ENCODE results near the gene TAS2R20. TPM values are rescaled to one million over a fixed set of nuclear protein-coding genes. Genes with fewer than 3 reads are reported as not detected.

TAS2R20 gene, protein sequence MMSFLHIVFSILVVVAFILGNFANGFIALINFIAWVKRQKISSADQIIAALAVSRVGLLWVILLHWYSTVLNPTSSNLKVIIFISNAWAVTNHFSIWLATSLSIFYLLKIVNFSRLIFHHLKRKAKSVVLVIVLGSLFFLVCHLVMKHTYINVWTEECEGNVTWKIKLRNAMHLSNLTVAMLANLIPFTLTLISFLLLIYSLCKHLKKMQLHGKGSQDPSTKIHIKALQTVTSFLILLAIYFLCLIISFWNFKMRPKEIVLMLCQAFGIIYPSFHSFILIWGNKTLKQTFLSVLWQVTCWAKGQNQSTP
- 1.6 and 8.5 TPM in 2 replicates for total RNA-seq

DNA sequence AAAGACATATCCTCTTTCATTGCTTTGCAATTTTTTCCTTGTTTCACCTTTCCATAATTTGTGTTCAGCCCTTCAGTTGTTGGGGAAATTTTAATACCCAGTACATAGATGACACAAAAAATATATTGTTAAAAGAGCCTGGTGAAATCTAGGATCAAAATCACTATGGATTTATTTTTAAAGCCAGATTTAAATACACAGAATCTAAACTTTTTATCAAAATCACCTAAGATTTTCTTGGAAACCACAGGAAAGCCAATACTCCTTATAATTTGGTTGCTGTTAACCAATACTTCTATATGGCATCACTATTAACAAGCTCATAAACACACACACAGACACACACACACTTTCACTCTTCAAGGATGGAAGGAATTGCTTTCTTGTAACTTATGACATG lies at the start of gene TAS2R20:
Gene TAS2R20, minus strand, starts transcription at position 101 of the 400 bp plus-strand sequence. CDS start 429 bp downstream, outside the sequence.

DNA sequence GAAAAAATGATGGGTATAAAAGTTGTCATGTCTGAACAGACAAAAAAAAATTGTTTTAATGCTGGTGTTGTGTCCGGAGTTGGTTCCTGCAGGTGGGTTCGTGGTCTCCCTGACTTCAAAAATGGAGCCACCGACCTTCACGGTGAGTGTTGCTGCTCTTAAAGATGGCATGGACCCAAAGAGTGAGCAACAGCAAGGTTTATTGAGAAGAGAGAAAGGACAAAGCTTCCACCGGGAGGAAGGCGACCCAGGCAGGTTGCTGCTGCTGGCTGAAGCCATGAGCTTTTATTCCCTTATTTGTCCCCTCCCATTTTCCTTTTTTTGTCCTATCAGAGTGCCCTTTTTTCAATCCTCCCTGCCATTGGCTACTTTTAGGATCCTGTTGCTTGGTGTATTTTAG lies 33.2 kb upstream of the TAS2R20 start, which contains the start of gene TAS2R31:
Gene TAS2R31, minus strand, starts transcription at position 101 of the 400 bp plus-strand sequence. Its CDS starts 72 bp downstream, at position 29.

DNA sequence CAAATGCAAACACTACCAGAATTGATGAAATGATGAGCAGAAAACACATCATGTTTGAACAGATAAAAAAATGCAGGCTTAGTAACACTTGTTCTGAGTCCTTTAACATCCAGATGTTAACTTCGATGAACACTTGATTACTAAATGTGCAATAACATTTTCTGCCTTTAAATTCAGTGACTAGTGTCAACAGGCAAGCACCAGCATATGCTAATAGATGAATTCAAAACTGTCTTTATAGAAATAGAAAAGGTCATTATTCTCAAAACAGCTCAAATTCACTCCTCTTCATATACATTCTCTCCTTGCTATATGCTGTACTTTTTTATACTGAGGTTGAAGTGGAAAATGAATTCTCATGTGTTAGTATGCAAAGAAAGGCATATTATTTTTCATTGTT lies 24.4 kb upstream of the TAS2R20 start, which contains the start of gene TAS2R19:
Gene TAS2R19, minus strand, starts transcription at position 101 of the 400 bp plus-strand sequence. Its CDS starts 49 bp downstream, at position 52.

DNA sequence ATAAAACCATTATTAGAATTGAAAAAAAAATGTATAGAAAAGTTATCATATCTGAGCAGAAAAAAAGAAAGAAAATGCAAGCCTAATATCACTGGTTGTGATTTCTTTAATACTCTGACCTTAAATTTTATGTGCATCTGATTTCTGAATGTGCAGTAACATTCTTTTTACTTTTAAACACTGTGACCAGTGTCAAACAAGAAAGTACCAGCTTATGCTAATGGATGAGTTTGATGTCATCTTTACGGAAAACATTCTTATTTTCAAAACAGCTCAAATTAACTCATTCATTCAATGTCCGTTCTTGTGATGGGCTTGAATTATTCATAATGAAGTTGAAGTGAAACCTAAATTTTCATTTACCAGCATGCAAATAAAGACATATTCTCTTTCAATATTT lies 11.3 kb downstream of the TAS2R20 start, which contains the start of gene TAS2R50:
Gene TAS2R50, minus strand, starts transcription at position 101 of the 400 bp plus-strand sequence. Its CDS starts 52 bp downstream, at position 49.

Other genes with a start within 250 kb of the TAS2R20 start
- gene TAS2R7, start 195.7 kb downstream of the TAS2R20 start, total RNA-seq = not detected in 2 replicates
- not detected in 2 replicates for gene TAS2R8, start 191.0 kb downstream of the TAS2R20 start, total RNA-seq
- 0.13 TPM in 1 of 2 replicates, not detected in the other for gene TAS2R9, start 188.1 kb downstream of the TAS2R20 start, total RNA-seq
- 0.16 and 0.76 TPM in 2 replicates for gene TAS2R10, start 171.9 kb downstream of the TAS2R20 start, total RNA-seq
- 0.16 and 1.0 TPM in 2 replicates for gene PRR4, start 148.8 kb downstream of the TAS2R20 start, total RNA-seq
- 2.8 and 36.3 TPM in 2 replicates for gene PRH1, start 114.0 kb downstream of the TAS2R20 start, total RNA-seq
- 0.65 and 3.3 TPM in 2 replicates for gene TAS2R13, start 88.7 kb downstream of the TAS2R20 start, total RNA-seq
- 0.19 TPM in 1 of 2 replicates, not detected in the other for gene PRH2, start 69.1 kb downstream of the TAS2R20 start, total RNA-seq
- gene TAS2R14, start 59.0 kb downstream of the TAS2R20 start, total RNA-seq = 1.3 and 4.2 TPM in 2 replicates
- 1.1 and 9.0 TPM in 2 replicates for gene TAS2R50, start 11.4 kb downstream of the TAS2R20 start, total RNA-seq
- gene TAS2R19, start 24.3 kb upstream of the TAS2R20 start, total RNA-seq = 2.1 and 15.5 TPM in 2 replicates
- 1.3 and 9.3 TPM in 2 replicates for gene TAS2R31, start 33.1 kb upstream of the TAS2R20 start, total RNA-seq
- gene TAS2R46, start 64.0 kb upstream of the TAS2R20 start, total RNA-seq = 1.5 and 6.5 TPM in 2 replicates
- gene TAS2R43, start 94.0 kb upstream of the TAS2R20 start, total RNA-seq = 4.0 TPM in 1 of 2 replicates, not detected in the other
- gene TAS2R30, start 136.3 kb upstream of the TAS2R20 start, total RNA-seq = 1.3 and 12.6 TPM in 2 replicates
- 3.6 and 5.2 TPM in 2 replicates for gene SMIM10L1, start 172.9 kb upstream of the TAS2R20 start, total RNA-seq
- not detected in 2 replicates for gene TAS2R42, start 188.6 kb upstream of the TAS2R20 start, total RNA-seq